T-helper 17 cell (primary cell): ENCODE results near the gene CACNB4. TPM values are rescaled to one million over a fixed set of nuclear protein-coding genes. Genes with fewer than 3 reads are reported as not detected.
A peak's percentile ranks its signal among the peaks of the same experiment; 100 is the strongest.

Source experiments
- ATAC-seq: fragments of 150-1000 bp; cut with Tn5 transposase; 2 replicates; pipeline ENCODE4 v1.10.0; 2021; ENCODE audit warnings: mild to moderate bottlenecking, moderate library complexity
- DNase-seq, 3 donors: peaks; one replicate each; pipeline versions ENCODE4 v3.0.0 to v3.0.0-alpha.2; 2020 to 2021
- H3K9me3 ChIP-seq: one replicate; pipeline ENCODE4 v1.7.0; 2013; ENCODE audit warnings: low read length, mild to moderate bottlenecking; ENCODE audit not compliant: control insufficient read depth, poor library complexity, severe bottlenecking
- H3K27ac Mint-ChIP-seq: one replicate; pipeline ENCODE4 v1.8.0; 2022; ENCODE audit warnings: mild to moderate bottlenecking, moderate library complexity, mixed read lengths
- H3K27me3 Mint-ChIP-seq: one replicate; pipeline ENCODE4 v1.8.0; 2022; ENCODE audit warnings: mixed read lengths
- H3K36me3 Mint-ChIP-seq: one replicate; pipeline ENCODE4 v1.8.0; 2022; ENCODE audit warnings: low read depth, mixed read lengths
- H3K4me1 Mint-ChIP-seq: one replicate; pipeline ENCODE4 v1.8.0; 2022; ENCODE audit warnings: mild to moderate bottlenecking, mixed read lengths
- H3K4me3 Mint-ChIP-seq: one replicate; pipeline ENCODE4 v1.8.0; 2022; ENCODE audit warnings: mild to moderate bottlenecking, moderate library complexity, mixed read lengths
- total RNA-seq, 4 donors: library from RNA in 2 of 4; stranded (reverse) in 2 of 4; gene quantifications; one replicate each; pipeline ENCODE4 v1.2.3 and lab custom pipeline; 2022 to 2026

Gene CACNB4
- total RNA-seq, 2 donors from 2014 or later = 0.37 to 0.65 TPM

DNA sequence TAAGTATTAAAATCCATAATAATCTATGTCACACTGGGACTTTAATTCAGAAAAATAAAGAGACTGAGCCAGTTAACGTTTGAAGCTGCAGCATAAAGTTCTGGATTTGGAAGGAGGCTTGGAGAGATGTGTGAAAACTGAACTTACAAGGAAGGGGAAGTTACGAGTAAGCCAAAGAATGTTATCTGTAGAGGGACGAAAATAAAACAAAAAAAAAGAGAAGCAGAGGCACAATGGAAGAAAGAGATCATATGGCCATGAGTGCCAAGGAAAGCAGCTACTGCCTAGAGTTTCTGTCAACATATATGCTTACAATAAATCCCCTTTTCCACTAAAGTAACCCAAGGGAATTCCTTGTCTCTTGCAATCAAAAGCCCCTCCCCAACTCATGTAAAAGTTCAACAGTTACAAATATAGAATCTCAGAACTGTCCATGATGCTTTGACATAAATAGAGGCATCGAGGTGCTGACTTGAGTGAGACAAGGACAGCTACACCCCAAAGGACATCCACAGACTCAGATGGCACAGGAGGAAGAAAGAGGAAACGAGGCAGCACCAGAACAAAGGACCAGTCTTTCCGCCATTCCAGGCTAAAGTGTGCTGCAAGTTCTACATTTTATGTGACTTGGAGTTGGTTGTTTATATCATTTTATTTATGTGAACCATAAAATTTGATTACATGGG is 254.5 kb downstream of the CACNB4 start:
- Mint-ChIP-seq H3K36me3 (no peaks in the 10 kb centered on the region), H3K4me3 (no peak overlapping the region), H3K27me3 (peaks cover 11% of the 10 kb centered on the region), H3K27ac (no peak overlapping the region), H3K4me1 (no peaks in the 10 kb centered on the region)
- no peaks in the 10 kb centered on the region for H3K9me3 ChIP-seq
- DNase-seq (no peak), ATAC-seq (no peak)

DNA sequence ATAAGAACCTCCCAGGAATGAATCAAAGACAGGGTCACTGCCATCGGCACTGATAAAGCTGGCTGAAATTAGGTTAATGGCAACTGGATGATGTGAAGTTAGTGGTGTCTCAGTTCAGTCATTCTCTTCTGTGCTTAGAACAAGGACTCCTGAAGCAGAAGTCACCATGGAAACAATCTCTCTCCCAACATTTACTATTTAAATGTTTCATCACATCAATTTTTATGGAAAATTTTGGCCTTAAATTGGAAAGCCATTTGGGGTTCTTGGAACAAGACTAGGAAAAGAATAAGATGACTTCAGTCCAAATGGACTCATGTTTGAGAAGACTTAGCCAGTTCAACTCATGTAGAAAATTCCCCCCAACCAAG is 255.2 kb downstream of the CACNB4 start:
- no peak overlapping the region for H3K27ac Mint-ChIP-seq

DNA sequence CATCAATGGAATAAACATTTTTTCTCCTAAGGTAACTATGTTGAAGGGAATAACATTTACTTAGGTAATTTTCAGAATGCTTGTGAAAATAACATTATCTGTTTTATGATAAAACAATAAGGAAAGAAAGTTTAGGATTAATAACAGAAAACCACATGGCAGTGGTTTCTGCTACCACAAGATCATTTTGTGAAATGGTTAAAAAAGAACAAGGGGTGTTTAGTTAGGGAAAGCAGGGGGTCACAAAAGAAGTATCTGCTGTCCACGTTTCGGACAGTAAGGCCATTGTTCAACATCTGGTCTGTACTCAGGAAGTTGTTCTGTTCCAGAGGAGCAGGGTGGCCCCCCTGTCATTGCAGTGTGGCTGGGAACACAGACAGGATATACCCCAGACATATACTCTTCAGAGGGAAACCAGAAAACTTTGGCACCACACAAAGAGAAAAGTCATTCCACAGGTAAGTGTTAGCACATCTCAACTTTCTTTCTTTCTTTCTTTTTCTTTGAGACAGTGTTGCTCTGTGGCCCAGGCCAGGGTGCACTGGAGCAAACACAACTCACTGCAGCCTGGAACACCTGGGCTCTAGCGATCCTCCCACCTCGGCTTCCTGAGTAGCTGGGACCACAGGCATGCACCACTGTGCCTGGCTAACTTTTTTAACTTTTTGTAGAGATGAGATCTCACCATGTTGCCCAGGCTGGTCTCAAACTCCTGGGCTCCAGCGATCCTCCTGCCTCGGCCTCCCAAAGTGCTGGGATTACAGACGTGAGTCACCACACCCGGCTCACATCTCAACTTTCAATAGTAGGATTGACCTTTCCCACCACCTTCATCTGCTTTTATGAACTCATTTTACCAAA is 255.8 kb downstream of the CACNB4 start:
- DNase-seq (no peak), ATAC-seq (no peak)
- H3K27me3 Mint-ChIP-seq = peaks cover 9% of the 10 kb centered on the region
- H3K27ac Mint-ChIP-seq = no peak overlapping the region
- no peak overlapping the region for H3K4me3 Mint-ChIP-seq
- no peaks in the 10 kb centered on the region for H3K36me3 Mint-ChIP-seq
- H3K9me3 ChIP-seq = no peaks in the 10 kb centered on the region
- no peaks in the 10 kb centered on the region for H3K4me1 Mint-ChIP-seq

More for the DNA sequence above, 255.2 kb downstream of the CACNB4 start:
- H3K9me3 ChIP-seq = no peaks in the 10 kb centered on the region
- no peak for ATAC-seq
- no peak for DNase-seq
- H3K27me3 Mint-ChIP-seq = peaks cover 11% of the 10 kb centered on the region
- H3K4me1 Mint-ChIP-seq = no peaks in the 10 kb centered on the region
- no peak overlapping the region for H3K4me3 Mint-ChIP-seq
- no peaks in the 10 kb centered on the region for H3K36me3 Mint-ChIP-seq

DNA sequence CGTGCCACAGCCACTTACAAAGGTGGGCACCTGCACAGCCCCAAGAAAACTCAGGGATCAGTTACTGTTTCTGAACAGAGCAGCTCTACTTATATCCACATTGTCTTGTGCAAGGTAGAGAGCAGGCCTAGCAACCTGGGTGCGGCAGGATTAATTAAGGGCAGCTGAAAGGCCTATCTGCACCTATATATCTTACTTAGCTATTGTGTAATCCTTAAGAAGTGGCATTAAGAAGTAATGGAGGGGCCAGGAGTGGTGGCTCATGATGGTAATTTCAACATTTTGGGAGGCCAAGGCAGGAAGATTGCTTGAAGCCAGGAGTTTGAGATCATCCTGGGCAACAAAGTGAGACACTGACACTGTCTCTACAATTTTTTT is 257.8 kb downstream of the CACNB4 start:
- no peak overlapping the region for H3K27ac Mint-ChIP-seq

DNA sequence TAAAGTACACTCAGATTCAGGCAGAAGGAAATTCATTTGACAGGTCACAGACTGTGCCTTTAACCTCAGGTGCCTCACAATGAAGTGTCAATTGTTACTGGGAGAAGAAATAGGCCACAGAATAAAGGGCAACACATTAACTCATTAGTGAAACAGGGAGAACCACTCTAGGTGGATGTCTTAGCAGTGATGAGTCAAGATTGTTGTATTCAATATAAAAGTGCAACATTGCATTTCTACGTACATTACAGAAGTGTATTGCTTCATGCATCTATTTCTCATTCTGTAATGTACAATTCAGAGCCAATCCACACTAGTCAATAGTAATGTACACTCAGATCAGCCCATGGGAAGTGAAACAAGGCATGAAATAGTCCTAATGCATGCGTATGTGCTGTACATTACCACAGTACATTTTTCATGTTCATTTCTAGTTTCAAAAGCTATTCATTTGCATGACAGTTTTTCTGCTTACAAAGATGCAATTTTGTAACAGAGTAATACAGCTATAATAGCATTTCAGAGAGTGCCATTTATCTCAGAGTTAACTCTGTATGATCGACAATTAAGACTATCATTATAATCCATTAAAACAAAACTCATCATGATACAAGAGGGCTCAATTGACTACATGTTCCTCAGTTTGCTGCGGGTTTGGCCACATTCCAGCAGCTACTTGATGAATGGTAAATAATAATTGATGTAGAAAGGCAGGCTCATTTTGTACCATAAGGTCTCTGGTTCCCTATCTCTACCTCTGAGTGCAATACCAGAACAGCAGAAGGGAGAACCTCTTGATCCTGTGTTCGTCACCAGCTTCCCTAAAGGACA is 258.4 kb downstream of the CACNB4 start:
- no peaks in the 10 kb centered on the region for H3K36me3 Mint-ChIP-seq
- ATAC-seq (no peak), DNase-seq (no peak)
- H3K27me3 Mint-ChIP-seq = peaks cover 5% of the 10 kb centered on the region
- H3K4me1 Mint-ChIP-seq = peaks cover 2% of the 10 kb centered on the region
- H3K4me3 Mint-ChIP-seq = no peak overlapping the region
- H3K9me3 ChIP-seq = no peaks in the 10 kb centered on the region
- no peak overlapping the region for H3K27ac Mint-ChIP-seq

More for the DNA sequence above, 257.8 kb downstream of the CACNB4 start:
- H3K4me1 Mint-ChIP-seq = no peaks in the 10 kb centered on the region
- H3K27me3 Mint-ChIP-seq = peaks cover 5% of the 10 kb centered on the region
- H3K36me3 Mint-ChIP-seq = no peaks in the 10 kb centered on the region
- no peaks in the 10 kb centered on the region for H3K9me3 ChIP-seq
- no peak for DNase-seq
- ATAC-seq = no peak
- H3K4me3 Mint-ChIP-seq = no peak overlapping the region

DNA sequence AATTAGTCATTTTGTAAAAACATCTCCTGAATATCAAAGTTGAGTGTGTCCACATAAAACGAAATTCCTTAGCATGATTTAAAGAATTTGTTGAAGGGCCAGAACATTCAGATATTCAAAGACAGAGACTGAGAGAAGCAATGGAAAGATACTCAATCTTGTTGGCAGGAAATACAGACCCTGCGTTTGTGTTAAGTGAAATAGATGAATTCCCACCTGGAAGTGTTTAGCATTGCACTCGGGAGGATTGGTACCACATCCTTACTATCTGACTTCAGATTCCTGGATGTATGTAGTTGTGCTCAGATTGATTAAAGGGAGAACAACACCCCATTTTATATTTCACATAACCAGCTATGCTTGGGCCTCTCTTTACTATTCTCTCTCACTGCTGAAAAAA is 260.9 kb downstream of the CACNB4 start:
- no peak for ATAC-seq
- Mint-ChIP-seq H3K4me3 (no peak overlapping the region), H3K27me3 (no peaks in the 10 kb centered on the region), H3K36me3 (no peaks in the 10 kb centered on the region), H3K27ac (no peak overlapping the region), H3K4me1 (peaks cover 2% of the 10 kb centered on the region)
- no peaks in the 10 kb centered on the region for H3K9me3 ChIP-seq
- no peak for DNase-seq

DNA sequence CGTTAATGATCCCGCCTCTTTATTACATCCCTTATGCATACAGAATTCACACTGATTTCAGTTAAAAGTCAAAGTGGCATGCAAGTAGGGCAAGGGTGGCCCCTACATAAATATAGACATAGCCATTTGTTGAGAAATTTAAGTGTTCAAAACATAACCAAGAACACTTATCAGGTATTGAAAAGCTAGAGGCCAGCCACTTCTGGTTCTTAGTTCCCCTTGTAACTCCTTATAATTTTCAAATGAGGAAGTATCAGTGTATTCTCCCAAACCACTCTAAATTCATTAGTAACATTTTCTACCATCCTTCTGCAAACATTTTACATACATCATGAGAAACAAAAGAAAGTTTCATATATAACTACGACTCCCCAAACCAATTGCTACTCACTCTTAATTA is 264.9 kb downstream of the CACNB4 start:
- Mint-ChIP-seq H3K36me3 (no peaks in the 10 kb centered on the region), H3K4me3 (no peak overlapping the region)
- H3K9me3 ChIP-seq = no peaks in the 10 kb centered on the region

DNA sequence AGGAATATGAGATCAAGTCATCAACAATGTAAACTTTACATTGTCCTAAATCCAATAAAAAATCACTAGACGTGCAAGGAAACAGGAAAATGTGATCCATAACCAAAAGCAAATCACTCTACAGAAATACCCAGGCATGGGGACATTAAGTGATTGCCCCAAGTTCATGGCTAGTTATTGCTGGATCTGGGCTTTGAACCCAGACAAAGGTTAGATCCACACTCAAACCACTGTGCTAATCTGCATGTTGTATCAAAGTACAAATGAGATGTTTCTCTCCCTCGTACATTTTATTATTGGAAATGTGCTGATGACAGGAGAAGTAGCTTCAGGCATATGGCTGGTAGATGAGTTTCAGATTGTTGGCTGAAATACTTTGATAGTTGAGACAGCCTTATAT is 267.9 kb downstream of the CACNB4 start:
- H3K27me3 Mint-ChIP-seq = no peaks in the 10 kb centered on the region
- no peak overlapping the region for H3K4me3 Mint-ChIP-seq
- peaks cover 2% of the 10 kb centered on the region for H3K36me3 Mint-ChIP-seq
- H3K4me1 Mint-ChIP-seq = peaks cover 24% of the 10 kb centered on the region
- ATAC-seq (no peak), DNase-seq (no peak)
- H3K9me3 ChIP-seq = no peaks in the 10 kb centered on the region
- H3K27ac Mint-ChIP-seq = no peak overlapping the region

More for the DNA sequence above, 264.9 kb downstream of the CACNB4 start:
- Mint-ChIP-seq H3K27me3 (no peaks in the 10 kb centered on the region), H3K4me1 (peaks cover 2% of the 10 kb centered on the region), H3K27ac (no peak overlapping the region)
- ATAC-seq (no peak), DNase-seq (no peak)

DNA sequence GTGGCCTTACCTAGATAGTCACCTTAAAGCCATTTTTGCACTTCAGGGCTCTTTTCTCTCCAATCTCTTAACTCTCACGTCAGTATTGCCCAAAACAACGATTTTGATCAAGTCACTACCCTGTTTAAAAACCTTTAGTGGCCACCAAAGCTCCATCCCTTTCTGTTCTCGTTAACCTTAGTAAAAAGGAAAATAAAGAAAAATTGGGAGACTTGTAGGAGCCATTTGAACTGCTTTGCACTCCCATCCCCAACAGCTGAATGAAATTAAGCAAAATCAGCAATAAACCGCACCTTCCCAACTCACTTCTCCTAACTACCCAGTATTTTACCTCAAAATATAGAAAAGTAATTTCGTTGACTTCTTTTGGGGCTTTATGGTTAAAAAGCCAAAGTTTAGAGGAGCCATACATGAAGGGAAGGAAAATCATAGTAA is 269.9 kb downstream of the CACNB4 start:
- Mint-ChIP-seq H3K4me3 (peak overlapping the region; percentile 92), H3K36me3 (peaks cover 2% of the 10 kb centered on the region), H3K27me3 (no peaks in the 10 kb centered on the region), H3K4me1 (peaks cover 31% of the 10 kb centered on the region), H3K27ac (peak overlapping the region; percentile 91)
- ATAC-seq (no peak), DNase-seq (no peak)
- no peaks in the 10 kb centered on the region for H3K9me3 ChIP-seq

DNA sequence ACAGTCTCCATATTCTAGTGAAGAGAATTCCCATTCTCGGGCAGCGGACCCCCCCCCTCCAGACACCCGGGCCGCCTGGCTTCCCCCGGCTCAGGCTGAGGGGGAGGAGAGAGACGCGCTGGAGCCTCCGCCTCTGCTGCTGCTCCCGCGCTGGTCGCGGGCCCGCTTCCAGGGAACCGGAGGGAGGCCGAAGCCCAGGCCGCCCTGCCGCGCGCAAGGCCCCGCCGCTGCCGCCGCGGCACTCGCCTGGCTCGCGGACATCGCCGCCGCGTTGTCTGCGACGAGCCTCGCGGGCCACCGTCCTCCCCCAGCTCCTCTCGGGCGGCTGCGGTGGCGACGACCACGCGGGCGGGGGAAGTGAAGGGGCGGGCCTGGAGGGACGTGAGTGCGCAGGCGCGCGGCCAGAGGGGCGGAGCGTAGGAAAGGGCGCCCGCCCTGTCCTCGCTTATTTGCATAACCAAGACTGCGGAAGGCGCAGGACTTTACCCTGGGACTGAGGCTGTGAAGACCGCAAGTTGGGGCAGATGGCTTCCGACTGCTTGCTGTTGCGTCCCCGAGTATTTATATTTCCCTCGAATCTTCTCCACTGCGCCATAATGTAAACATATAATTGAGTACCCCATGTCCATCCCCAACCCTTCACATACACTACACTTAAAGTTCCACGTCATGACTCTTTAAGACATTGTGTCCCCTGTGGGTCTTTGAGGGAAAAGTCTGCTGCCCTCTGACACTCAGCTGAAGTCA is 270.5 kb downstream of the CACNB4 start, which contains the start of gene ARL5A:
Gene ARL5A, minus strand, starts transcription at position 279 of the 747 bp plus-strand sequence. Its CDS starts 245 bp downstream, at position 34.
- Mint-ChIP-seq H3K27me3 (no peaks in the 10 kb centered on the region), H3K4me1 (peaks cover 34% of the 10 kb centered on the region), H3K36me3 (peaks cover 2% of the 10 kb centered on the region), H3K27ac (peak within 1 kb of the TSS; percentile 91), H3K4me3 (peak within 1 kb of the TSS; percentile 92)
- H3K9me3 ChIP-seq = no peaks in the 10 kb centered on the region
- DNase-seq = peak; percentile 93 to 95 (median 93)
- peak; percentile 95 for ATAC-seq

DNA sequence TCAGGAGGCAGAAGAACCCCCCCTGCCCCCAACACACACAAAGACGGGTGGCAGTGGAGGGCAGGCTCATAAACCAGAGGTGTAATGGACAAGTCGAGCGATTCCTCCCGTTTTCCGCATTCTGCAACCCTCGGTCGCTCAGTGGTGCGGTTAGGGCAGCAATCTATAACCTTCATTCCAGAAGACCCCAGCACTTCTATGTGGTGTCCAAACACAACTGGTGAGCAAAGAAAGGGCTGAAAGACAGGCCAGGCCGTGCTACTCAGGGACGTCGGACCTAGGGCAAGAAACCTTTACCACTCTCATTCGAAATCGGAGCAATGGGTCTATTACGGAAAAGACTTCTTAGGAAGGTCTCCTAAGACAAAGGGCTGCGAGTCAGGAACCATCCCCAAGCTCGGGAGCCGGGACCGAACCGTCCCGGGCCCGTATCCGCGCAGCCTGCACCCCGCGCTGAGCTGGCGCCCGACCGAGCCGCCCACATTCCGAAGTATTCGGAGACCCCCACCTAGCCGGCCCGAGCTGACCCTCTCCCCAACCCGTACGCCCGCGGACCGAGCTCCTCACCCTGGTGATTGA is 271.2 kb downstream of the CACNB4 start:
- peak overlapping the region; percentile 91 for H3K27ac Mint-ChIP-seq
- H3K4me3 Mint-ChIP-seq = peak overlapping the region; percentile 92
- H3K27me3 Mint-ChIP-seq = no peaks in the 10 kb centered on the region
- H3K4me1 Mint-ChIP-seq = peaks cover 38% of the 10 kb centered on the region
- DNase-seq (peak in 1 of 3 donors; percentile 9), ATAC-seq (peak; percentile 25)
- peaks cover 2% of the 10 kb centered on the region for H3K36me3 Mint-ChIP-seq
- H3K9me3 ChIP-seq = no peaks in the 10 kb centered on the region

DNA sequence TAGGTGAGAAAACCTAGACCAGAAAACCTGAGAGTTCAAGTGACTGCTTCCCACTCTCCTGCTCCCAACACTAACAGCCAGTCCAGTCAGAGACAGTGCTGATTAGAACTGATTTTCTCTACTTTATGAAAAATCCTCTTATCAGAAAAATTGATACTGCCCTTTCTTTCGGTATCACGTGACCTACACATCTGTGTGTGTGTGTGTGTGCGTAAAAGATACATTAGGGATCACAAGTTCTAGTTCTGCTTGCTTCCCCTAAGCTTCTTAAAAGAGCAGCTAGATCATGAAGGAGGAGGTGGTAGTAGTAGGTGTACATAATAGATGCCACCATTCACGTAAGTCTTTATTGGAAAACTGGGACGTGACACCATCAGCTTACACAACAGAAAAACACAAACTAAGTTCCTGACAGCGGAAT is 272.1 kb downstream of the CACNB4 start:
- H3K27me3 Mint-ChIP-seq = no peaks in the 10 kb centered on the region
- H3K4me3 Mint-ChIP-seq = peak overlapping the region; percentile 92
- DNase-seq (no peak), ATAC-seq (no peak)
- H3K4me1 Mint-ChIP-seq = peaks cover 43% of the 10 kb centered on the region
- H3K36me3 Mint-ChIP-seq = peaks cover 2% of the 10 kb centered on the region
- no peaks in the 10 kb centered on the region for H3K9me3 ChIP-seq
- H3K27ac Mint-ChIP-seq = peak overlapping the region; percentile 91
